ENCODE results near the gene CTBP2.

CTBP2 gene

DNA sequence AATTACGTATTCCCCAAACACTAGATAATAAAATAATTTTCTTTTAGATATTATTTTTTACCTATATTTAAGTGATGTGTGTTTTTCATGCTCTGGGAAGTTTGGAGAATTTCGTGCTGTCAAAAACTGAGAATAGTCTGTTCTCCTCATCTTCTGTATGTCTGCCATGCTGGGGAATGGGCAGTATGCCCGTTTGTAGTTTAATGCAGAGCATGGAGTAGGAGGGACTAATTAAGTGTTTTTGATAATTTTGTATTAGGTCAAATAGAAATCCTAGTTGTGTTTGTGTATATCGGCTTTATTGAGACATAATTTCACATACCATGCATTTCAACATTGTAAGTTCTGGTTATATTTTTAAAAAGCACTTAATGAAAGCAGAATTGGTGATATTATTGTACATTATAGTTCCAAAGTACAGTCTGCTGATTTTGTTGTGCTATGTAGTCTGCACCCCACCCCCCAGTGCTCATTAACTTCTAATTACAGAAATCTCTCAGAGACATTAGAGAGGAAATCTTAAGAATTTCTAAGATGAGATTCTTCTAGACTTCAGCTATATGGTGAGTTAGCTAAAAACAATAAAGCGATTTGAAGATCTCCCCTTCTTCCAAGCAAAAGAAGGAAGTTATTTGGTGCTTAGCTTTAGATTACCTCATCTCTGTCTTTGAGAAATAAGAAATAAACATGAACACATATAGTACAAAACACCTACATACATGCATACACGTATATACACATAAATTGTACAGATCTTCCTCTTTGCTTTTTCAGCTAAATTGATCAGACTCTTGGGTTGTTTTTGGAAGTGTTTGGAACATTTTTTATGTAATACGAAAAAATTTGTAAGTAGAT, 196.3 kb downstream of the CTBP2 start:
- H2BK15ac ChIP-seq (ENCODE audit: low read length), result no peak overlapping the region
- no peak overlapping the region for H3K14ac ChIP-seq (ENCODE audit: low read length)
- H2BK12ac ChIP-seq (ENCODE audit: low read length), result no peak overlapping the region
- no peaks in the 10 kb centered on the region for H3K4me1 ChIP-seq (ENCODE audit: control insufficient read depth in 2 of 2, insufficient read depth in 1 of 2, low read depth in 1 of 2, low read length in 2 of 2)
- H3K9ac ChIP-seq (ENCODE audit: low read depth, low read length, poor library complexity), result no peak overlapping the region
- H3K4ac ChIP-seq (ENCODE audit: low read length), result no peak overlapping the region
- H3K27ac ChIP-seq (replicated peaks; ENCODE audit: low read length), result no peak overlapping the region
- H2BK5ac ChIP-seq (ENCODE audit: low read length), result no peak overlapping the region
- no peak overlapping the region for H2AFZ ChIP-seq (ENCODE audit: low read length)
- H3K4me3 ChIP-seq (ENCODE audit: low read length in 2 of 2), result no peak overlapping the region
- H3K79me1 ChIP-seq (ENCODE audit: low read depth, low read length), result no peaks in the 10 kb centered on the region
- no peak overlapping the region for H3K23ac ChIP-seq (ENCODE audit: low read depth, low read length, poor library complexity)
- no peak overlapping the region for H3K4me2 ChIP-seq (ENCODE audit: insufficient read depth, low read length, poor library complexity, severe bottlenecking)
- no peak overlapping the region for H2AK5ac ChIP-seq (ENCODE audit: low read depth, low read length)
- WGBS, 2 donors (ENCODE audit: extremely low coverage in 2 of 2, insufficient read length in 2 of 2, insufficient replicate concordance in 1 of 2), result 100% methylated on average over 1 of the region's 7 CpGs; no CpG with 5 or more reads in 1 of the 2 donors
- no peak overlapping the region for H3K18ac ChIP-seq (ENCODE audit: low read length)
- no peaks in the 10 kb centered on the region for H3K9me3 ChIP-seq (replicated peaks in 1 of 2; ENCODE audit: control insufficient read depth in 2 of 2, insufficient read depth in 1 of 2, low read depth in 1 of 2, low read length in 2 of 2)
- H4K8ac ChIP-seq (ENCODE audit: low read depth, low read length), result no peak overlapping the region
- DNase-seq (ENCODE audit: low spot score), result no peak
- H3K36me3 ChIP-seq (replicated peaks in 1 of 2; ENCODE audit: control insufficient read depth in 2 of 2, insufficient read depth in 2 of 2, low read length in 2 of 2), result peaks cover 7 to 43% of the 10 kb centered on the region in 2 donors
- H4K91ac ChIP-seq (ENCODE audit: low read depth, low read length, poor library complexity), result no peak overlapping the region
- H2BK120ac ChIP-seq (ENCODE audit: low read depth, low read length), result no peak overlapping the region
- no peaks in the 10 kb centered on the region for H3K27me3 ChIP-seq (ENCODE audit: control insufficient read depth in 3 of 3, insufficient read depth in 3 of 3, low read depth in 1 of 3, low read length in 3 of 3)

DNA sequence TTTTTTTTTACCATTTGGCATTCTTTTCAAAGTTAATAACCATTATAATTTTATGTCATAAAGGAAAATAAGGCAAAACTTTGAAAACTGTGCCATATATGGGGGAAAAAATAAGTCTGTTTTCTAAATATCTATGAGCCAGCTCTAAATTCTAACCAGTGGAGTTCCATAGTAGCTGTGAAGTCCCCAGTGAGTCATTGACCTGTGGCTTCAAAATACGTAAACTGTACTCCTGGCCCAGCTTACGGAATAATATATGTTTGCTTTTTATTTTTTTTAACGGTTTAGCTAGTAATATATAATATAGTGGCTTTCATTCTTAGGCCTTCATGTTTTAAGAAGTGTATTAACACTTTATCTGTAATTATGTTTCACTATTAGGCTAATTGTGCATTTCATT, 197.9 kb downstream of the CTBP2 start:
- Histone ChIP-seq H3K4me2 (ENCODE audit: insufficient read depth, low read length, poor library complexity, severe bottlenecking) (no peak overlapping the region), H4K8ac (ENCODE audit: low read depth, low read length) (no peak overlapping the region), H2BK120ac (ENCODE audit: low read depth, low read length) (no peak overlapping the region), H3K27me3 (ENCODE audit: control insufficient read depth in 3 of 3, insufficient read depth in 3 of 3, low read depth in 1 of 3, low read length in 3 of 3) (no peaks in the 10 kb centered on the region), H3K4me1 (ENCODE audit: control insufficient read depth in 2 of 2, insufficient read depth in 1 of 2, low read depth in 1 of 2, low read length in 2 of 2) (no peaks in the 10 kb centered on the region), H3K79me1 (ENCODE audit: low read depth, low read length) (no peaks in the 10 kb centered on the region), H3K4me3 (ENCODE audit: low read length in 2 of 2) (no peak overlapping the region), H3K23ac (ENCODE audit: low read depth, low read length, poor library complexity) (no peak overlapping the region), H3K4ac (ENCODE audit: low read length) (no peak overlapping the region), H4K91ac (ENCODE audit: low read depth, low read length, poor library complexity) (no peak overlapping the region), H3K14ac (ENCODE audit: low read length) (no peak overlapping the region), H2BK12ac (ENCODE audit: low read length) (no peak overlapping the region), H3K36me3 (replicated peaks in 1 of 2; ENCODE audit: control insufficient read depth in 2 of 2, insufficient read depth in 2 of 2, low read length in 2 of 2) (peaks cover 4 to 28% of the 10 kb centered on the region in 2 donors), H2AFZ (ENCODE audit: low read length) (no peak overlapping the region), H2BK5ac (ENCODE audit: low read length) (no peak overlapping the region), H2AK5ac (ENCODE audit: low read depth, low read length) (no peak overlapping the region), H3K9me3 (replicated peaks in 1 of 2; ENCODE audit: control insufficient read depth in 2 of 2, insufficient read depth in 1 of 2, low read depth in 1 of 2, low read length in 2 of 2) (no peaks in the 10 kb centered on the region), H3K9ac (ENCODE audit: low read depth, low read length, poor library complexity) (no peak overlapping the region), H3K27ac (replicated peaks; ENCODE audit: low read length) (no peak overlapping the region), H3K18ac (ENCODE audit: low read length) (no peak overlapping the region), H2BK15ac (ENCODE audit: low read length) (no peak overlapping the region)
- no peak for DNase-seq (ENCODE audit: low spot score)
- WGBS, 2 donors (ENCODE audit: extremely low coverage in 2 of 2, insufficient read length in 2 of 2, insufficient replicate concordance in 1 of 2), result no CpG with 5 or more reads among the region's 3 CpGs

DNA sequence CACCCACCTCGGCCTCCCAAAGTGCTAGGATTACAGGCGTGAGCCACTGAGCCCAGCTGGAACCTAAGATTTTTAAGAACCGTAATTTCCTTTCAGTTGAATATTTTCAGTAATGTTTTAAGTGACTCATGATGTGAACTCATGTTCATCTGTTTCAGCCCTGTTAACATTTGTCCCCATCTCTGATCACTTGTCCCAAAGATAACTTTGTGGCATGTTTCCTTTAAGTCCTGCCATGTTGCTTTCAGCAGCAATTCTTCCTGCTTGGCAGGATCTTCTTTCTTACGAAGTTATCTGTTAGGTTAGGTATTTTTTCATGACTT, 199.2 kb downstream of the CTBP2 start:
- H3K4ac ChIP-seq (ENCODE audit: low read length), result no peak overlapping the region
- no peaks in the 10 kb centered on the region for H3K79me1 ChIP-seq (ENCODE audit: low read depth, low read length)
- H4K8ac ChIP-seq (ENCODE audit: low read depth, low read length), result no peak overlapping the region
- H2BK5ac ChIP-seq (ENCODE audit: low read length), result no peak overlapping the region
- H3K4me3 ChIP-seq (ENCODE audit: low read length in 2 of 2), result no peak overlapping the region
- peaks cover 0 to 17% of the 10 kb centered on the region in 2 donors for H3K36me3 ChIP-seq (replicated peaks in 1 of 2; ENCODE audit: control insufficient read depth in 2 of 2, insufficient read depth in 2 of 2, low read length in 2 of 2)
- H2BK15ac ChIP-seq (ENCODE audit: low read length), result no peak overlapping the region
- H3K4me2 ChIP-seq (ENCODE audit: insufficient read depth, low read length, poor library complexity, severe bottlenecking), result no peak overlapping the region
- no peak overlapping the region for H3K27ac ChIP-seq (replicated peaks; ENCODE audit: low read length)
- no peak overlapping the region for H2AK5ac ChIP-seq (ENCODE audit: low read depth, low read length)
- no peak overlapping the region for H4K91ac ChIP-seq (ENCODE audit: low read depth, low read length, poor library complexity)
- WGBS, 2 donors (ENCODE audit: extremely low coverage in 2 of 2, insufficient read length in 2 of 2, insufficient replicate concordance in 1 of 2), result no CpG with 5 or more reads among the region's 4 CpGs
- no peak overlapping the region for H3K14ac ChIP-seq (ENCODE audit: low read length)
- no peak overlapping the region for H3K23ac ChIP-seq (ENCODE audit: low read depth, low read length, poor library complexity)
- H3K9me3 ChIP-seq (replicated peaks in 1 of 2; ENCODE audit: control insufficient read depth in 2 of 2, insufficient read depth in 1 of 2, low read depth in 1 of 2, low read length in 2 of 2), result no peaks in the 10 kb centered on the region
- H3K4me1 ChIP-seq (ENCODE audit: control insufficient read depth in 2 of 2, insufficient read depth in 1 of 2, low read depth in 1 of 2, low read length in 2 of 2), result no peaks in the 10 kb centered on the region
- H3K27me3 ChIP-seq (ENCODE audit: control insufficient read depth in 3 of 3, insufficient read depth in 3 of 3, low read depth in 1 of 3, low read length in 3 of 3), result no peaks in the 10 kb centered on the region
- H2AFZ ChIP-seq (ENCODE audit: low read length), result no peak overlapping the region
- H3K9ac ChIP-seq (ENCODE audit: low read depth, low read length, poor library complexity), result no peak overlapping the region
- H3K18ac ChIP-seq (ENCODE audit: low read length), result no peak overlapping the region
- no peak overlapping the region for H2BK12ac ChIP-seq (ENCODE audit: low read length)
- H2BK120ac ChIP-seq (ENCODE audit: low read depth, low read length), result no peak overlapping the region
- DNase-seq (ENCODE audit: low spot score), result no peak

DNA sequence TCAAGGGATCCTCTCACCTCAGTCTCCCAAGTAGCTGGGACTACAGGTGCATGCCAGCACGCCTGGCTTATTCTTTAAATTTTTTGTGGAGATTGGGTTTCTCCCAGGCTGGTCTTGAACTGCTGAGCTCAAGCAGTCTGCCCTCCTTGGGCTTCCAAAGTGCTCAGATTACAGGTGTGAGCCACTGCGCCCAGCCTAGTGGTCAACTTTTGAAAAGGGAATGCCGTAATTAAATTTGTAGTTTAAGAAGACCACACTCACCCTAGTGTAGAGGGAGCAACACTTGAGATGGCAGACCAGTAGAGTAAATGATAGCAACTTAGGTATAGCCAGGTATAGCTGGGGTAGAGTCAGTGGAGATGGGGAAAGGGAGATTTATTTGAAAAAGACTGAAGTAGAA, 200.8 kb downstream of the CTBP2 start:
- H3K23ac ChIP-seq (ENCODE audit: low read depth, low read length, poor library complexity), result no peak overlapping the region
- H3K4me3 ChIP-seq (ENCODE audit: low read length in 2 of 2), result no peak overlapping the region
- no peaks in the 10 kb centered on the region for H3K9me3 ChIP-seq (replicated peaks in 1 of 2; ENCODE audit: control insufficient read depth in 2 of 2, insufficient read depth in 1 of 2, low read depth in 1 of 2, low read length in 2 of 2)
- H4K91ac ChIP-seq (ENCODE audit: low read depth, low read length, poor library complexity), result no peak overlapping the region
- no peak overlapping the region for H3K14ac ChIP-seq (ENCODE audit: low read length)
- no peak overlapping the region for H3K18ac ChIP-seq (ENCODE audit: low read length)
- no peak overlapping the region for H2BK12ac ChIP-seq (ENCODE audit: low read length)
- no CpG with 5 or more reads among the region's 3 CpGs for WGBS, 2 donors (ENCODE audit: extremely low coverage in 2 of 2, insufficient read length in 2 of 2, insufficient replicate concordance in 1 of 2)
- H2BK15ac ChIP-seq (ENCODE audit: low read length), result no peak overlapping the region
- H3K4me1 ChIP-seq (ENCODE audit: control insufficient read depth in 2 of 2, insufficient read depth in 1 of 2, low read depth in 1 of 2, low read length in 2 of 2), result no peaks in the 10 kb centered on the region
- no peak overlapping the region for H3K4ac ChIP-seq (ENCODE audit: low read length)
- H2BK5ac ChIP-seq (ENCODE audit: low read length), result no peak overlapping the region
- H3K27me3 ChIP-seq (ENCODE audit: control insufficient read depth in 3 of 3, insufficient read depth in 3 of 3, low read depth in 1 of 3, low read length in 3 of 3), result no peaks in the 10 kb centered on the region
- H2AFZ ChIP-seq (ENCODE audit: low read length), result no peak overlapping the region
- H3K4me2 ChIP-seq (ENCODE audit: insufficient read depth, low read length, poor library complexity, severe bottlenecking), result no peak overlapping the region
- H3K36me3 ChIP-seq (replicated peaks in 1 of 2; ENCODE audit: control insufficient read depth in 2 of 2, insufficient read depth in 2 of 2, low read length in 2 of 2), result peaks cover 0 to 11% of the 10 kb centered on the region in 2 donors
- H2BK120ac ChIP-seq (ENCODE audit: low read depth, low read length), result no peak overlapping the region
- H4K8ac ChIP-seq (ENCODE audit: low read depth, low read length), result no peak overlapping the region
- H2AK5ac ChIP-seq (ENCODE audit: low read depth, low read length), result no peak overlapping the region
- H3K79me1 ChIP-seq (ENCODE audit: low read depth, low read length), result peaks cover 1% of the 10 kb centered on the region
- DNase-seq (ENCODE audit: low spot score), result no peak
- H3K27ac ChIP-seq (replicated peaks; ENCODE audit: low read length), result no peak overlapping the region
- no peak overlapping the region for H3K9ac ChIP-seq (ENCODE audit: low read depth, low read length, poor library complexity)
